Upper lobe of left lung (tissue), 4 donors: ENCODE data around the gene PALM3.

Source experiments
- CTCF ChIP-seq, 6 experiments: fragments of 450-650 bp in 4 of 6; fragments of 200-600 bp in 2 of 6; sonication (generic) in 2 of 6; IDR thresholded peaks; one replicate each; pipeline ENCODE4 v1.5.1; 2016 to 2019; ENCODE audit warnings: antibody characterized with exemption in 6 of 6
- EP300 ChIP-seq, 4 donors: sonication (generic); formaldehyde crosslinking; IDR thresholded peaks; one replicate each; pipeline ENCODE4 v1.5.1; 2017; ENCODE audit warnings: antibody characterized with exemption in 4 of 4, control low read depth in 2 of 4
- POLR2A ChIP-seq, 4 donors: fragments of 450-650 bp; IDR thresholded peaks; one replicate each; pipeline ENCODE4 v1.5.1; 2016 to 2017; ENCODE audit warnings: antibody characterized with exemption in 4 of 4, mild to moderate bottlenecking in 2 of 4
- POLR2AphosphoS5 ChIP-seq, 2 donors: sonication (generic); formaldehyde crosslinking; IDR thresholded peaks; one replicate each; pipeline ENCODE4 v1.5.1; 2017; ENCODE audit warnings: antibody characterized with exemption in 2 of 2

GRCh38 chr19:14023404-14024235 lies 38.3 kb downstream of the PALM3 start:
- TF ChIP-seq CTCF (IDR thresholded peaks at IDR 0.05) (peak; percentile 12 to 50 (median 45)), EP300 (IDR thresholded peaks at IDR 0.05) (no peak), POLR2AphosphoS5 (IDR thresholded peaks at IDR 0.05) (no peak), POLR2A (IDR thresholded peaks at IDR 0.05) (no peak)
